HG02852 (cell line): ENCODE results near the gene SMOC2.

ENCODE experiments used
- ATAC-seq: cut with Tn5 transposase; IDR thresholded peaks from one replicate; pipeline ENCODE4 v1.9.1; 2021; ENCODE audit warnings: mild to moderate bottlenecking, moderate library complexity; ENCODE audit not compliant: unreplicated experiment

SMOC2 gene, protein sequence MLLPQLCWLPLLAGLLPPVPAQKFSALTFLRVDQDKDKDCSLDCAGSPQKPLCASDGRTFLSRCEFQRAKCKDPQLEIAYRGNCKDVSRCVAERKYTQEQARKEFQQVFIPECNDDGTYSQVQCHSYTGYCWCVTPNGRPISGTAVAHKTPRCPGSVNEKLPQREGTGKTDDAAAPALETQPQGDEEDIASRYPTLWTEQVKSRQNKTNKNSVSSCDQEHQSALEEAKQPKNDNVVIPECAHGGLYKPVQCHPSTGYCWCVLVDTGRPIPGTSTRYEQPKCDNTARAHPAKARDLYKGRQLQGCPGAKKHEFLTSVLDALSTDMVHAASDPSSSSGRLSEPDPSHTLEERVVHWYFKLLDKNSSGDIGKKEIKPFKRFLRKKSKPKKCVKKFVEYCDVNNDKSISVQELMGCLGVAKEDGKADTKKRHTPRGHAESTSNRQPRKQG

DNA sequence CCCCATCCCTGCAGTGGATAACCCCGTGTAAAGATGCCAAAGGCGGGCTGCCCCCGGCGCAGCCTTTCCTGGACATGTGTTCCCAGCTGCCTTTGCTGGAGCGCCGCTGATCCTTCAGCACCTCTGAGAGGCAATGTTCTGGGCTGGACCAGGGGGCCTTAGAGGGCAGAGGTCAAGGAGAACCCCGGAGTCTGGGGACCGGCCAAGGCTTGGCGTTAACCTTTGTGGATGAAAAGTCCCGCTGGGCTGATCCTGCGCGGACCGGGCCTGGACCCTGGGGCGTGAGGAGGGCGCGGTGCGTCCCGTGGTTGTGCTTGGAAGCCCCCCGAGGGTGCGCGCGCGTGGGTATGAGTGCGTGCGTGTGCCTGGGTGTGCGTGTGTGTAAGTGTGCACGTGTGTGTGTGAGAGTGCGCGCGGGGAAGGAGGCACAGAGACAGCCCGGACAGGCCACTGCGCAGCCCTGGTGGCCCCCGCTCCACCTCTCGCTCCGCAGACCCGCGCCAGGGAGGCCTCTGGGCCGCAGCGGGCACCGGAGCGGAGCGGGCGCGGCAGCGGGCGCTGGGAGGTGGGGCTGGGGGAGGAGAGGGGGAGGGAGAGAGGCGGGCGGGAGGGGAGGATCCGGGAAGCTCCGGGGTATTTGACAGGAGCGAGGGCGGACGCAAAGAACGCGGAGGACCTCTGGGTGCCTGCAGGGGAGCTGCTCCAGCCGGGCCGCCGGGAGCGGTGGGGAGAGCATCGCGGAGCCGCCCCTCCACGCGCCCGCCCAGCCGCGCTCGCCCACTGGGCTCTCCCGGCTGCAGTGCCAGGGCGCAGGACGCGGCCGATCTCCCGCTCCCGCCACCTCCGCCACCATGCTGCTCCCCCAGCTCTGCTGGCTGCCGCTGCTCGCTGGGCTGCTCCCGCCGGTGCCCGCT is at the start of gene SMOC2:
Gene SMOC2, plus strand, starts transcription at position 665 of the 914 bp plus-strand sequence. Its CDS starts 187 bp downstream, at position 852.
- no peak for ATAC-seq

DNA sequence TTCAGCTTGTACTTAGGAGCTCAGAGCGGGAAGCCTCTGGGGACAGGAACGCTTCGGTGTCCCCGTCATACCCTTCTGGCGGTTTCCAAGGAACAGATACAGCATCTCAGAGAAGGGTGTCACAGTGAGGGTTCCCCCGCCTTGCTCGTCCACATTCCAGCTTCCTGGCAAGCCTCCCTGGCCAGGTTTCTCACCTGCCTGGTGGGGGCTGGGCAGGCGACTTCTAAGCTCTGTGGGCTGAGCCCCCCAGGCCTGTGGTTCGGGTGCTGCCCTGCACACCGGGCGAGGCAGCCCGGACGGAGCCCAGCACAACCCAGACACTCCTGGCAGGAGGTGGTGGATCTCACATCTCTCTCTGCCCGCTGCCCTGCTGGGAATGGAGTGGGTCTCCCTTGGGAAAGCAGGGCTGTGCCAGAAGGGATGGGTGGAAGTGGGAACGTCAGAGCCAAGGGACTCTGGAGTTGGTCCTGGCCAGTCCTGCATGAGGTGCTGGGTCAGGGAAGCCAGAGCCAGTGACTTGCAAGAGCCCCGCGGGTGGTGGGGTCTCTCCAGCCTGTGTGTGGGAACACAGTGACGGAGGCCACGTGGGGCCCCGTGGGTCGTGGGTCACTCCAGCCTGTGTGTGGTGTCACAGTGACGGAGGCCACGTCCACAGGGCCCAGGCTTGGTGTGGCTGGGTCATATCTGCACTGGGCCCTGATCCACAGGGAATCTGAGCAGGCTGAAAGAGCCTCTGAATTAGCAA is 47.7 kb upstream of the SMOC2 start:
- ATAC-seq: no peak

DNA sequence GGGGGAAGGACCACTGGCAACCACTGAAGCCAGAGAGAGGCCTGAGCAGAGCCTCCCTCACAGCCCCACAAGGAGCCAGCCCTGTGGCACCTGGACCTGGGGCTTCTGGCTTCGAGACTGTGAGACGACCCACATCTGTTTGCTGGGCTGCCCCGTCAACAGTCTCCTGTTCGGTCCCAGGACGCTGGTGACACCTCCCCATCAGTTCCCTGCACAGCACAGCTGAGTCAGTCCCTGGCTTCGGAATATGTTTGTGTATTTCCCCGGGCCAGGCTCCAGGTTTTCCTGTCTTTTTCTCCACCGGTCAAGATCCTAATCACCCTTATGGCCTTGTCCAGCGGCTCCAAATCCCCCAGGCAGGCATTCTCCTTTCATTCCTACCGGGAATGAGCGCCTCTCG is 46.4 kb upstream of the SMOC2 start:
- no peak for ATAC-seq

DNA sequence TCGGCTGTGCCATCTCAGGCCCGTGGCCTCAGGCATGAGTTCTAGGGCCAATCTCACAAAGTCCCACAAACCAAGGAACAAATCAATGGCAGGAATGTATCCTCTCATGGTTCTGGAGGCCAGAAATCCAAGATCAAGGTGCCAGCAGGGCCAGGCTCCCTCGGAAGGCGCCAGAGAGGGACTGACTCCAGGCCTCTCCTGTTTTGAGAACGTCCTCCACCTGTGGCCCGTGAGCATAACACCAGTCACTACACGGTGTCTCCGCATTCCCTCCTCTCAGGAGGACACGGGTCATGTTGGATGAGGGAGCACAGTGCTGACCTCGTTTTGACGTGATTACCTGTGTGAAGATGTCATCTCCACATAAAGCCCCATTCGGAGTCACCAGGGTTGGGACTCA is 45.0 kb upstream of the SMOC2 start:
- ATAC-seq: no peak

DNA sequence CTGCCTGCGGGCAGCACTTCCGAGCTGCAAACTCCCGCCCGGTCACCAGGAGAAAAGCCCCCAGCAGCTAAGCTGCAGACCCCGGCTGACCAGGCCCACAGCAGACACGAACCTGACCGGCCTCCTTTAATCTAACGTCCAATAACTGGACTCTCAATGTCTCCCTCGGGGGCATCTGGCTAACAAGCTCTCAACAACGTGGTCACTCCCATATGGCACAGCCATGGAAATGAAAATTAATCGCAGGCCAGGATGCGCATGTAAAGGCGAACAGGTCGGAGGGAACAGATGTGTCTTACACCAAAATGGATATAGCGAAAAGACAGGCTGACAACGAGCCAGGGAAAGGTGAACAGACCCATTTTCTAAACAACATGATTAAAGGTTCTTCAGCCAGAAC is 44.4 kb upstream of the SMOC2 start:
- no peak for ATAC-seq

DNA sequence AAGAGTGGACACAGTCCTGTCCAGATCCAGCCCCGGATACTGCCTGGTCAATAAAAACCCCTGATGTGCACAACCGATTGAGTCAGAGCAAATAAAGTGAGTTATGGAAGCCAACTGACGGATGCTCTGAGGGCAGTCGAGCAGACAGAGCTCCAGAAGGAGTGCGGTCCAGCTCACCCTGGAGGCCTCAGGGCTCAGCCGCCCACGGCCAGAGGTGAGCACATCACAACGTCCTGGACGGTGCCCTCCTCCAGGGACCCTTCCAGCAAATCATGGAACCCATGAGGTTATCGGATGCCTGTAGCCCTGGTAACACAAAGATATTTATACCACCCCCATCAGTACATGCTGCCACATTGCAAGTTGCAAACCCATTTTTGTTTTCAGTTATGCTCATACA is 44.0 kb upstream of the SMOC2 start:
- ATAC-seq: no peak

DNA sequence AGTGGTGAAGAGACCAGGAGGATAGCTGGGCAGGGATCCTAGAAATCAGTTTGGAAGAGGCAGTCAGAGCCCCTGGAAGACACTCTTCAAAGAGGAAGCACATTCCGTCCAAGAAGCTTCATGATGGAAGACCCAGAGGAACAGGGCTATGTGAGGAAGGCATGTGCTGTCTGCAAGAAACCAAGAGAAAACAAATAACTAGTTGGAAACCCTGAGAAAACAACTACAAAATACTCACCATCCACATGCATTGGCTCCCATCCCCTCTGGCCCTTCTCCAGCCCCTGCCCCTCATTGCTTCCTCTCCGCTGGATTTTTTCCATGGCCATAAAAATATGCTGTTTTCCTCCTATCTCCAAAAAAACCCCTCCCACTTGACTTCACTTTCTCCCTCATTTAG is 40.9 kb upstream of the SMOC2 start:
- ATAC-seq: no peak

DNA sequence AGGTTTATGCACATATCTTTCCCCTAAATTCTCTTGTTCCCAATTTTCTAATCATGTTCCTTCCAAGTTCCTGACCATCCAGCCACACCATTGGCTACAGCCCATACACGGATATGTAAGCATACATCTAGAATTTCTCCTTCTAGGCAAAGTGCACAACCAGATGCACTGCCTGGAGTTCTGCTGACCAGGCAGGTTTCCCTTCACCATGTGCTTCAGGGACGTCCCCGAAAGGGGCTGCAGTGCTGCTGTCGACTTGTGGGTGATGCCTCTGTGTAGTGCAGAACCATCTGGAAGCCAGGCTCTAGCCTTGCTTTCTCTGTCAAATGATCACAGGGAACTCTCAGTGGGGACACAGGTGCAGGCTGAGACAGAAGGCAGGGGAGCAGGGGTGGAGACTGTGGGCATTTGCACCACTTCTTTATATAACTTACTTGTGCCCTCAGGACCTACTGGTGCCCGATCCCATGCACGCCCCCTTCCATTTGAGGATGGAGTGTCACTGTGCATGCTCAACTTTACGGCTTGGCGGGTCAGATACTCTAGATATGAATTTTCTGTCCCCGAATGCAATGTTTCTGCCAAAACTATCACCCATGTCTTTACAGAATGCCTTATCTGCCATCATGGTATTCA is 37.5 kb upstream of the SMOC2 start:
- ATAC-seq: no peak

DNA sequence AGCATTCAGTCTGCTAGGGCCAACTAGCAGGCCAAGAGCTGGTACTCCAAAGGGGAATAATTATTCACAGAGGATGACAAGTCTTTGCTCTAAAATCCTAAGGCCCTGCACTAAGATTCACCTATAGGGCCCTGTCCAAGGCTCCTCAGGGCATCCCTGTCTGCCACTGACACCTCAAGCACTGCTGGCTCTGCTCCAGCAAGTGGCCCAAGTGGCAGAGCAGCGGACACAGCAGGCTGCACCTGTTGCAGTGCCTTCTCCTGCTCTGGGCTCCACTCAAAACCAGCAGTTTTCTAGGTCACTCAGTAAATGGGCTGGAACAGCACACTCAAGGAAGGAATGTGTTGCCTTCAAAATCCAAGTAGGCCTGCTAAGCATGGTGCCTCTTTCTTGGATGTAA is 36.4 kb upstream of the SMOC2 start:
- no peak for ATAC-seq

DNA sequence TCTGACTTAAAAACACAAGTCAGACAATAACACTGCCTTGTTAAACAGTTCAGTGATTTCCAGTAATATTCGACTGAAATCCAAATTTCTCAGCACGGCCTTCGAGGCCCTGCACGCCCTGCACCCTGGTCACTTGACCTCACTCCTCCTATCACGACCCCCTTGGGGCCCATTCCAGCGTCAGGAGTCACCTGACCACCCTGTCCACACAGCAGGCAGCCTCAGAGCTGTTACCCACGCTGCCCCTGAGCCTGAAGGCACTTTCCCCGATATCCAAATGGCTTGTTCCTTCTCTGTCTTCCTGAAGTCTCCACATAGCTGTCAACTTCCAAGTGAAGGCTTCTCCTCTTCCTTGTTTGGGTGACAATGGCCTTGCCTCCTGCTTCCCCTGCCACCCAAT is 33.1 kb upstream of the SMOC2 start:
- no peak for ATAC-seq

DNA sequence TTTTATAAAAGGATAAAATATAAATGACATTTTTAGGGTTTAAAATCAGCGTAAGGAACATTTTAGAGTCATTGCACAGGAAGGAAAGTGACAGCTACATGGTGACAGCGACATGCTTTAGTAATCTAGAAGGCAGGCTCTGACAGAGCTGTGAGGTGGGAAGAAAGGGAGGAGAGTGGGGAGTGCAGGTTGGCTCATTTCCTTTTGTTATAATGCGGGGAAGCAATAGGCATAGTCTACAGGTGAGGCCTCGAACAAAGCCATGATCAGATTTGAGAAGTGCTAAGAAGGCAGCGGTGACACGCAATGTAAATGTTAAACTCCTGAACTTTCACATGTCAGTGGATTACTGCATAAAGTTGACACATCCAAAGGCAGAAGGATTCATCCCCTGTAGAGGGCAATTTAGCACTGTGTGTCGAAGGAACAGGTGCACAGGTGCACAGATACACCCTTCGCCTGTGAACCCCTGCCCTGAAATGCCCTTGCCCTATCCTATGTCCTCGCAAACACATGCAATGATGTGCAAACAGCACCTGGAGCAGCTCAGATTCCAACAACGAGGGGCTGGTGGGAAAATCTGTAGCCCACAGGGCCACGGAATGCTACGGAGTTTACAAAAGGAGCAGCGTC is 32.4 kb upstream of the SMOC2 start:
- no peak for ATAC-seq

DNA sequence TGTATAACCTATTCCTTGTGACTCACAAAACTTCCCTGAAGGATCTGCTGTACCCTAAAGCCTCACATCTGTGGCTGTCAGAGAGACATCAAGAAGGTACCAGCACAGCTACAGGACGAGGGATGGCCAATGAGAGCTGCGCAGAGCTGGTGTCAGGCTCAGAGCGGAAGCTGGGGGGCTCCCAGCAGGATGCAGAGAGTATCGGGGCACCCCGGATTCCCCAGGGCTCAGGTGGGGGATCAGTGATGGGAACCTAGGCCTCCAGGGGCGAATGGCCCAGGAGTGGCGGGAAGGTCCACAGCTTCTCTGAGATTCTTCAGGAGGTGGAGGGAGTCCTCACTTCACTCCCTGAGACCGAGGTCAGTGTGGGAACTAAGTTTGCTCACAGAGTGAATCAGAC is 30.9 kb upstream of the SMOC2 start:
- no peak for ATAC-seq

DNA sequence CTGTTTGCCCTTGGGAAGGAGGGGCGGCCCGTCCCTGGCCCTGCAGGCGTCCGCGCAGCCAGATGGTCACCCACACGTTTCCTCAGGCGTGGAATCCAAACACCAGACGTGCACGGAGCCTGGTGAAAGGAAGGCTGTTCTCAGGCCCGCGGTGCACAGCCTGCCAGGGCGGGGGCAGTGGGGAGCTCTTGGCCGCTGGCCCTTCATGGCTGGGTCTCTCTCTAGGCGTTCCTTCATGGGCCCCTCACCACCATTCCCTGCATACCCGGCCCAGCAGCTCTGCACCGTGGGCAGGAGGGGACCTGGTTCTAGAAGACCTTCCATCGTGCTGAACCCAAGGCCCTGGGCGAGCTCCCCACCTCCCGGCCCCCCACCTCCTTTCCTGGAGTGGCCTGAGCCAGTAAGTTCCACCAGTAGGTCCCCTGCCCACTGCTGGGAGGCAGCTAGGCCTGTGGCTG is 30.4 kb upstream of the SMOC2 start:
- no peak for ATAC-seq

DNA sequence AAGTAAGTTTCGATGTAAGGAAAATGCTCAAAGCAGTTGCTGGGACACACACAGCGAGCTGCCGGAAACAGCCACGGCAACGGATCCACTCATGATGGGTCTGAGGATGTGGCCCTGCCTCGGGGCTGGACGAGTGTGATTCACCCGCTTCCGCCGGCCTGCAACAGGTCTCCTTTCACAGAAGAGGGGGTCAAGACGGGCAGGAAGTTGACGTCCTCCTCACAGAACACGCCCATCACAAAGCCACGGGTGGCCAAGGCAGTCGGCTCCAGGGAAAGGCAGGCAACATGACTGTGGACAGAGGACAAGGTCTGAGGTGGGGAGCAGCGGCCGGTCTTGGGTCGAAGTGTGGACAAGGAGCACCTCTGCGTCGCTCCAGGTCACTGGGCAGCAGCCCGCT is 29.9 kb upstream of the SMOC2 start:
- ATAC-seq: no peak

DNA sequence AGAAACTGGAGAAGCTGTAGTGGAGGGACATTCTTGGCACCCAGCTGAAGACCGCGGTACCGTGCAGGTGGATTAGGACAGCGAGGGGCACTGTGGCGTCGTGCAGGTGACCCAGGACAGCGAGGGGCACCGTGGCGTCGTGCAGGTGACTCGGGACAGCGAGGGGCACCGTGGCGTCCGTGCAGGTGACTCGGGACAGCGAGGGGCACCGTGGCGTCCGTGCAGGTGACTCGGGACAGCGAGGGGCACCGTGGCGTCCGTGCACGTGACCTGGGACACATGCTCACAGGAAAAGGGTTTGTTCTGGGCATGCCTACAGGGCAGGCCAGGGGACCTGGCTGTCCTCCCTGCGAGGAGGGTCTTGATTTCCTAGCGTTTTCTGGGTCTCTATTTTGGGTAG is 29.2 kb upstream of the SMOC2 start:
- ATAC-seq: no peak

DNA sequence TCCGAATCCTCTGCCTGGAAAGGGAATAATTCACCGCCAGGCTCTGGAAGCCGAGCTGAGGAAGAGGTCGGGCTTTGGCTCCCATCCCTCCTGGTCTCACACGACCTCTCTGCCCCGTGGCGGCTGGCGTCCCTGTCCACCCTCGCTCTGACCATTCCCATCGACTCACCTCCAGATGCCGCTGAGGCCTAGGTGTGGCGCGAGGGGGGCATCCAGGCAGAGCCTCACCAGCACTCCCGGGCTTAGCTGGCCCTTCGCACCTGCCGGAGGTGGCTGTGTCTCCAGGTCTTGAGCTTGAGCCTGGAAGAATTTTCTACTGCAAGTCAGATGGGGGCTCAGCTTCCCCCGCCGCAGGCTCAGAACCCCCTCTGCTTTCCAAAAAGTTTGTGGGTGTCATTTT is 28.5 kb upstream of the SMOC2 start:
- no peak for ATAC-seq

DNA sequence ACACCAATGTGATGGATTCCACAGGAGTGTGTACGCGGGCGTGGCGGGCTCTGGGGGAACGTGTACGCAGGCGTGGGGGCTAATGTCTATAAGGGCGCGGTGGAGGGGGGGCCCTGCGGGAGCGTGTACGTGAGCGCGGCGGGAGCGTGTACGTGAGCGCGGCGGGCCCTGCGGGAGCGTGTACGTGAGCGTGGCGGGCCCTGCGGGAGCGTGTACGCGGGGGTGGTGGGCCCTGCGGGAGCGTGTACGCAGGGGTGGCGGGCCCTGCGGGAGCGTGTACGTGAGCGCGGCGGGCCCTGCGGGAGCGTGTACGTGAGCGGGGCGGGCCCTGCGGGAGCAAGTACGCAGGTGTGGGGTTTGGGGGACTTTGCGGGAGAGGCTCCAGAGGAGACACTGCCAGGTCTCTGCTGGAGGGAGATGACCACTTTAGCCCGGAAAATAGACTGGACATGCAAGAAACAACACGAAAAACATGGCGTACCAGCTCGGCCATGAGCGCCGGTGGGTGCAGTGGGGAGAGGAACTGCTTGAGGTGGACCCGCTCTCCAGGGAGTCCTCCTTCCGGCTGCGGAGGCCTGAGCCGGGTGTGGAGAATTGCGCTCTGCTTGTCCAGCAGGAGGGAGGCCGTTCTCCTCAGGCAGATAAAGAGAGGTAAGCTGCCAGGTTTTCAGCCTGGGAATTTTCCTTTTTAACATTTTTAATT is 27.8 kb upstream of the SMOC2 start:
- ATAC-seq: no peak

DNA sequence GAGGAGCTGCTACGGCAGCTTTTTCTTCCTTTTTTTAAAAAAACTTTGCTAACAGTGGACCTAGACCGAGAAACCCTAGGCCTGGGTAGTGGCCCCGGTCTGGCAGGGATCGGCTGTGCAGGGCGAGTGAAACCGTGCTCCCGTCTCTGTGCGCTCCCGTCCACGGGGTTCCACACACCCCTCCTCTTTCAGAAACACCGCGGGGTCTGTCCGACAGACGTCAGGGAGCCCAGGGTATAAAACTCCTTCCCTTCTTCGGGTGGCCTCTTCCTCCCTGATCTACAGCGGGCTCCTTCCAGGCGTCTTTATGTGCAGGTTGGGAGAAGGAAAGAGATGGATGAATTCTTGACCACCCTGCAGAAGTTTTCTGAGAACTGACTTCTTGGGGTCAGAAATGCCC is 27.1 kb upstream of the SMOC2 start:
- no peak for ATAC-seq

DNA sequence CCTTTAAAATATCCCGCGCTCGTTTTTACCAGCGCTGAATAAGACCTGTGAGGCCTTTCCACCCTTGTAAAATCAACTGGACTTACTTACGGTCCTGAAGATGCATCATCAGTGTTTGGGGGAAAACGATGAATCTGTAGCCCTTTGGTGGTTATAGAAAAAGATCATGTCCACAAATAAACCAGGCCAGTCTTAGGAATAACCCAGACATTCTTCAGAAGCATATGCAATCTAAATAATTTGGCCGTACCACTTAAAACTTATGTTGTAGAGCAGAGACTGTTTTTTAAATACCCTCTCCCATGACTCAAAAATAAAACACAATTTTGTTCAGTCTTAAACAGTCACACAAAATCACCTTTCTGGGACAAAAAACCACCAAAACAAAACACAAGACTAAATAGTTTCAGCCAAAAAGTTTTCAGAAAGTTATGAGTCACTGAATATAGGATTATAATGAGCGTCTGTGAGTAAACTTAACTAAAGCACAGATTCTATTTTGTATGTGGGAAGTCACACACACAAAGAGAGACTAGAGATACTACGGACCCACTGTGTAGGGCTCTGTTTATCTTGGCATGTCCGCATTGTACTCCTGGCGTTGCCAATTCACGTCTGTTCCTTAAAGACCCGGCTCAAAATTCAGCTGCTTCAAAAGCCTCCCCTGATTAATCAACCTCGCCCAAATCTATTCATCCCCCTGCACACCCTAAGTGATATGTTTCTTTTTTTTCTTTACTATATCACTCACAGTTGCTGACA is 26.5 kb upstream of the SMOC2 start:
- ATAC-seq: no peak
